Measurements from ENCODE around the gene MBNL1. TPM values are rescaled to one million over a fixed set of nuclear protein-coding genes. Genes with fewer than 3 reads are reported as not detected.

Gene MBNL1
- total RNA-seq, 6 donors from 2014 or later: 231 to 506 (median 357) TPM

DNA sequence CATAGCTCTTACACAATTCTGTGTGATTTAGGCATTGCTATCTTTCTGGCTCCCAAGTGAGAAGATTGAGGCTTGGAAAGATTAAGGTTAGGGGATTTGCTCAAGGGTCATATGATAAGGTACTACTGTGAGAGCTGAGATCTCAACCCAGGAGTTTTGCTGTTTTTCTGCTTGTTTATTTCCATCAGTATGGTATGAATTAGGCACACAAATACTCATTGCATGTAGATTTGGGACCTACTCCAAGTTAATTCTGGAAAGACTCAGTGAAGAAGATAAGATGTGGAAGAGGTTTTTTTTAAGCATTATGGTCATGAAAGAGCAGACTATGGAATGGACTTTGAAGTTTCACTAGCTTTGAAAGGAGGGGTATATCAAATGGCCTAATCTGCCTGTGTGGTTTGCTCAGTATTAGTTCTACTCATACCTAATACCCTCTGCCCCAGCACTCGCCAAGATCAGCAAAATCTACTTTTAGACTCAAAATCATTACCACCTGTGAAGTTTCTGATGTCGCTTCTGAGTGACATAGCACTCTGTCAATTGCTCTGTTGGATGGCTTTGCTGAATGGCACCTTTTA lies 12.5 kb downstream of the MBNL1 start:
- ATAC-seq (ENCODE audit: low FRiP score in 2 of 2): no peak
- peak overlapping the region in 2 of 4 donors; percentile 37 to 41 for H3K27ac ChIP-seq
- peaks cover 79 to 88% (median 83%) of the 10 kb centered on the region in 4 donors for H3K4me1 ChIP-seq
- H3K4me3 ChIP-seq: no peak overlapping the region
- H3K27me3 ChIP-seq: no peaks in the 10 kb centered on the region
- no peaks in the 10 kb centered on the region for H3K36me3 ChIP-seq
- WGBS, 2 donors: 56 to 72% methylated on average over 2 of the region's 2 CpGs
- no peak for DNase-seq
- H3K9me3 ChIP-seq: no peaks in the 10 kb centered on the region
- TF ChIP-seq, protein P1, sequence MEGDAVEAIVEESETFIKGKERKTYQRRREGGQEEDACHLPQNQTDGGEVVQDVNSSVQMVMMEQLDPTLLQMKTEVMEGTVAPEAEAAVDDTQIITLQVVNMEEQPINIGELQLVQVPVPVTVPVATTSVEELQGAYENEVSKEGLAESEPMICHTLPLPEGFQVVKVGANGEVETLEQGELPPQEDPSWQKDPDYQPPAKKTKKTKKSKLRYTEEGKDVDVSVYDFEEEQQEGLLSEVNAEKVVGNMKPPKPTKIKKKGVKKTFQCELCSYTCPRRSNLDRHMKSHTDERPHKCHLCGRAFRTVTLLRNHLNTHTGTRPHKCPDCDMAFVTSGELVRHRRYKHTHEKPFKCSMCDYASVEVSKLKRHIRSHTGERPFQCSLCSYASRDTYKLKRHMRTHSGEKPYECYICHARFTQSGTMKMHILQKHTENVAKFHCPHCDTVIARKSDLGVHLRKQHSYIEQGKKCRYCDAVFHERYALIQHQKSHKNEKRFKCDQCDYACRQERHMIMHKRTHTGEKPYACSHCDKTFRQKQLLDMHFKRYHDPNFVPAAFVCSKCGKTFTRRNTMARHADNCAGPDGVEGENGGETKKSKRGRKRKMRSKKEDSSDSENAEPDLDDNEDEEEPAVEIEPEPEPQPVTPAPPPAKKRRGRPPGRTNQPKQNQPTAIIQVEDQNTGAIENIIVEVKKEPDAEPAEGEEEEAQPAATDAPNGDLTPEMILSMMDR (IDR thresholded peaks at IDR 0.05): no peak

DNA sequence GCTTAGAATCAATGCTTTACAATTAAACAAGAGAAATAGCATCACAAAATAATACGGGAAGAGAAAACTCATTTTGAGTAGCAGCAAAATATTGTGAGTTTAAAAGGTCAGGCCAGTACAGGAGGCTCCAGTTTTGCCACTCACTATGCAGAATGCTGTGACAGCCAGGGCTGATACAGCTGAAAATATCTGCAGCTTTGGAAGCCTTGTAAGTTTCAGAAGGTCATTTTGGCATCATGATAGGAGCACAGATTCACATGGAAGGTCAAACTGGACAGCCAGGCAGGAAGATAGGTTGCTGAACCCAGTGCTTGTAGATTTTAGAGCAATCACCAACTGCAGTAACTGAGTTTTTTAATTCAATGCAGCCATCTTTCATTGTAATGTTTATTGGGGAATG lies 14.1 kb downstream of the MBNL1 start:
- WGBS, 2 donors: 32 to 33% methylated on average over 1 of the region's 1 CpG
- no peaks in the 10 kb centered on the region for H3K36me3 ChIP-seq
- peaks cover 72 to 82% (median 78%) of the 10 kb centered on the region in 4 donors for H3K4me1 ChIP-seq
- H3K27ac ChIP-seq: peak overlapping the region in 2 of 4 donors; percentile 55 to 67
- ATAC-seq (ENCODE audit: low FRiP score in 2 of 2) (no peak), DNase-seq (no peak)
- H3K4me3 ChIP-seq: no peak overlapping the region
- no peaks in the 10 kb centered on the region for H3K9me3 ChIP-seq
- H3K27me3 ChIP-seq: no peaks in the 10 kb centered on the region
- TF ChIP-seq POLR2A (IDR thresholded peaks at IDR 0.05): no peak
- TF ChIP-seq, protein P1 (IDR thresholded peaks at IDR 0.05): no peak
- TF ChIP-seq POLR2AphosphoS5 (IDR thresholded peaks at IDR 0.05): no peak
- no peak for TF ChIP-seq EP300 (IDR thresholded peaks at IDR 0.05)

DNA sequence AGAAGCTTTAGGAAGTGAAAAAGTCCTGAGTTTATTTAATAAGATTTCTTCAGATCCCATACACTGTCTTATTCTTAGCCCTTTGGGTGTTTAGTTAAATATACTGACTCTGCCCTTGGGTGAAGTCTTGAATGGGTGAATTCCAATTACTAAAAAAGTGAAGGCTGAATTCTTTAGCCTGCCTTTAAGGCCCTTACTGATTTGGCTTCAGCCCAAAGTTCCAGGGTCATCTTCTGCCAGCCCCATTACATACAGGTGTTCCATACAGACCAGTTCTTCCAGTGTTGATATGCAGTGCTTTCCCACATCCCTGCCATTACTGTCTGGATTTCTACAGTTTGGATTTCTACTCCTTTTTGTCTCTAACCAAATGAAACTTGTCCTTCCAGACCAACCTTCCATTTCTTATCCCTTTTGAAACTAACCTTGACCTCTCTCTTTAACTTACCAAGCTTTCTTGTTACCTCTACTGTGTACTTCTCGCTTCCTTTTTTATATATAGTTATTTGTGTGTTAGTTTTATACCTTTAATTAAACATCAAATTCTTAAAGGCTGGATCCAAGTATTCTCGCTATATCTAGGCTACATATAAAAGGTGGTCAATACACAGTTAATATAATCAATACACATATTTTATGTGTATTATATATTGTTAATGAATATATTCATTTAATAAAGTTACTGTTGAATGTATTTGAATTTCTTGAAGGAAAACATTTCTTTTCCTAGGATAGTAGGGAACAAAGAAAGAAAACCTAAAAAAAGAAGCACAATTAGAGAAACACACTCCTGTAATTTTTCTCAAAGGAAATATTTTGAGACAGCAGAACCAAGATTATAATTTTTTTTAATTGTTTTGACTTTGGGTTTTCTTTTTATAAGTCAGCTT lies 15.0 kb downstream of the MBNL1 start:
- Histone ChIP-seq H3K36me3 (no peaks in the 10 kb centered on the region), H3K4me1 (peaks cover 65 to 82% (median 78%) of the 10 kb centered on the region in 4 donors), H3K9me3 (no peaks in the 10 kb centered on the region), H3K27ac (peak overlapping the region in 2 of 4 donors; percentile 55 to 67), H3K4me3 (no peak overlapping the region), H3K27me3 (no peaks in the 10 kb centered on the region)
- ATAC-seq (ENCODE audit: low FRiP score in 2 of 2): no peak
- TF ChIP-seq POLR2AphosphoS5 (IDR thresholded peaks at IDR 0.05): no peak
- TF ChIP-seq EP300 (IDR thresholded peaks at IDR 0.05): no peak
- TF ChIP-seq, protein P1 (IDR thresholded peaks at IDR 0.05): no peak
- TF ChIP-seq POLR2A (IDR thresholded peaks at IDR 0.05): no peak
- 84 to 87% methylated on average over 2 of the region's 2 CpGs for WGBS, 2 donors
- no peak for DNase-seq

DNA sequence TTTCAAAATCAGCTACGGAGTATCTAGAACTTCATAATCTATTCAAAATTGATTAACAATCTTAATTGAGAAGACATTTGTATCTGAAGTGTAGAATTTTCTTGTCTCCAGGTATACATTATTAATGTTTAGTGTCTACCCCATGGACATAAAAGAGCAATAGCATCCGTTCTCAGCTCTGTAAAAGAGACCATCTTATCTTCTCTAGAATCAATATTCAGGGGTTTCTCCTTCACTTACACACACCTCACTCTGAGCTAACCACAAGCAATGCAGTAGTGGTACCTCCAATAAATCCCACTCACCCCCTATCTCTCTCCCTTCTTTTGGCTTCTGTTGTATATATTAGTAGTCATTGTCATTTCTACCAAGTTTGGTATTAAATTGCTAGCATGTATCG lies 16.2 kb downstream of the MBNL1 start:
- Histone ChIP-seq H3K9me3 (no peaks in the 10 kb centered on the region), H3K4me1 (peaks cover 59 to 79% (median 70%) of the 10 kb centered on the region in 4 donors), H3K27me3 (no peaks in the 10 kb centered on the region), H3K4me3 (no peak overlapping the region), H3K36me3 (no peaks in the 10 kb centered on the region), H3K27ac (peak overlapping the region in 1 of 4 donors; percentile 4)
- DNase-seq (no peak), ATAC-seq (ENCODE audit: low FRiP score in 2 of 2) (no peak)
- TF ChIP-seq, protein P1 (IDR thresholded peaks at IDR 0.05): no peak
- TF ChIP-seq POLR2AphosphoS5 (IDR thresholded peaks at IDR 0.05) (no peak), EP300 (IDR thresholded peaks at IDR 0.05) (no peak), POLR2A (IDR thresholded peaks at IDR 0.05) (no peak)
- 58 to 68% methylated on average over 3 of the region's 3 CpGs for WGBS, 2 donors

Data from upper lobe of left lung (tissue), 6 donors.